Ishikawa (cell line): ENCODE data around the gene DCLK1.

Source experiments
- CREB1 ChIP-seq: IDR thresholded peaks from 2 replicates; pipeline ENCODE4 v1.6.1; 2012; ENCODE audit warnings: low read depth
- EP300 ChIP-seq: IDR thresholded peaks from 2 replicates; pipeline ENCODE4 v1.6.1; 2012; ENCODE audit warnings: borderline replicate concordance
- FOXM1 ChIP-seq: IDR thresholded peaks from 2 replicates; pipeline ENCODE4 v1.6.1; 2012; ENCODE audit warnings: low read depth, borderline replicate concordance
- NFIC ChIP-seq: IDR thresholded peaks from 2 replicates; pipeline ENCODE4 v1.6.1; 2012
- RAD21 ChIP-seq: IDR thresholded peaks from 2 replicates; pipeline ENCODE4 v1.6.1; 2012; ENCODE audit warnings: low read depth
- TAF1 ChIP-seq: IDR thresholded peaks from 2 replicates; pipeline ENCODE4 v1.6.1; 2012; ENCODE audit warnings: low read depth, mild to moderate bottlenecking
- ZBTB7A ChIP-seq: IDR thresholded peaks from 2 replicates; pipeline ENCODE4 v1.6.1; 2012; ENCODE audit warnings: low read depth
- TF ChIP-seq, protein P1 (sequence below): IDR thresholded peaks from 2 replicates; pipeline ENCODE4 v1.6.1; 2012

DNA sequence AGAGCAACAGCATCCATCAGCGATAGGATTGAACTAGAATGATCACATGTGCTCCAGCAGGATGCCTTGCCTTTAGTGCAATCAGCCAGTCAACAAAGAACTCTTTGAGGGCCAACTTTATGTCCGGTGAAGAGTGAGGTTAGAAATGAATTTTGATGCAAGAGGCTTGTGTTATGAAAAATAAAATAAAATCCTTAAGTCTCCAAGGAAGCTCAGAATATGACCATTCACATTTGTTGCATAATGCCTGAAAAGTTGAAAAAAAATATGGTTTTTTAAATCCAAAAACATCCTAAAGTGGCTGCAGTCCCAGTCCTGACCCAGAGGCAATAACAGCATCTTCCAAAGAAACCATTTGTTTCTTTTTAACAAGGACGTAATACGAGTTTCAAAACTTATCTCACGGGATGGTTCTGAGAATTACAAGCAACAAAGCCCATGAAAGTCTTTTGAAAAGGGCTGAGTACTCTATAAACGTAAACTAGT is 61.3 kb downstream of the DCLK1 start:
- TF ChIP-seq, protein P1, sequence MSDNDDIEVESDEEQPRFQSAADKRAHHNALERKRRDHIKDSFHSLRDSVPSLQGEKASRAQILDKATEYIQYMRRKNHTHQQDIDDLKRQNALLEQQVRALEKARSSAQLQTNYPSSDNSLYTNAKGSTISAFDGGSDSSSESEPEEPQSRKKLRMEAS = no peak
- TF ChIP-seq FOXM1 = no peak
- no peak for TF ChIP-seq CREB1
- TF ChIP-seq RAD21 = no peak
- no peak for TF ChIP-seq EP300
- TF ChIP-seq TAF1 = no peak
- TF ChIP-seq NFIC = no peak
- no peak for TF ChIP-seq ZBTB7A
